Bronchial epithelial cell (primary cell): ENCODE data around the gene LLPH. TPM values are rescaled to one million over a fixed set of nuclear protein-coding genes. Genes with fewer than 3 reads are reported as not detected.

ENCODE experiments used
- DNase-seq: peaks from one replicate; pipeline ENCODE4 v3.0.0-alpha.2; 2010; ENCODE audit warnings: low read depth
- FAIRE-seq: peaks from 2 replicates; lab custom pipeline; 2011; peaks lifted over from hg19 to GRCh38; lab: Jason Lieb, UNC
- H3K27me3 ChIP-seq: 2 replicates; pipeline ENCODE4 v1.5.1; 2011; ENCODE audit warnings: low read length; ENCODE audit not compliant: control insufficient read depth, insufficient read depth
- H3K36me3 ChIP-seq: 2 replicates; pipeline ENCODE4 v1.5.1; 2011; ENCODE audit warnings: low read length; ENCODE audit not compliant: control insufficient read depth, insufficient read depth
- H3K4me3 ChIP-seq: 2 replicates; pipeline ENCODE4 v1.5.1; 2011; ENCODE audit warnings: mild to moderate bottlenecking, low read depth, low read length, control low read depth
- total RNA-seq: library from RNA; depleted of rRNA; stranded (reverse); fragments of >200 nt; gene quantifications from 2 replicates; pipeline ENCODE4 v1.2.1, GENCODE V29; 2014
- TF ChIP-seq, protein P1 (sequence below): IDR thresholded peaks from 2 replicates; pipeline ENCODE4 v1.5.1; 2011; ENCODE audit warnings: mild to moderate bottlenecking, moderate library complexity, low read length, control low read depth, inconsistent platforms; ENCODE audit not compliant: insufficient read depth, severe bottlenecking

The LLPH gene
- total RNA-seq, 1 donor from 2014 or later = 6.1 TPM

- no peak for FAIRE-seq
- no peaks in the 10 kb centered on the region for H3K36me3 ChIP-seq
- no peaks in the 10 kb centered on the region for H3K27me3 ChIP-seq
- no peak for DNase-seq
- H3K4me3 ChIP-seq = no peak overlapping the region
- TF ChIP-seq, protein P1, sequence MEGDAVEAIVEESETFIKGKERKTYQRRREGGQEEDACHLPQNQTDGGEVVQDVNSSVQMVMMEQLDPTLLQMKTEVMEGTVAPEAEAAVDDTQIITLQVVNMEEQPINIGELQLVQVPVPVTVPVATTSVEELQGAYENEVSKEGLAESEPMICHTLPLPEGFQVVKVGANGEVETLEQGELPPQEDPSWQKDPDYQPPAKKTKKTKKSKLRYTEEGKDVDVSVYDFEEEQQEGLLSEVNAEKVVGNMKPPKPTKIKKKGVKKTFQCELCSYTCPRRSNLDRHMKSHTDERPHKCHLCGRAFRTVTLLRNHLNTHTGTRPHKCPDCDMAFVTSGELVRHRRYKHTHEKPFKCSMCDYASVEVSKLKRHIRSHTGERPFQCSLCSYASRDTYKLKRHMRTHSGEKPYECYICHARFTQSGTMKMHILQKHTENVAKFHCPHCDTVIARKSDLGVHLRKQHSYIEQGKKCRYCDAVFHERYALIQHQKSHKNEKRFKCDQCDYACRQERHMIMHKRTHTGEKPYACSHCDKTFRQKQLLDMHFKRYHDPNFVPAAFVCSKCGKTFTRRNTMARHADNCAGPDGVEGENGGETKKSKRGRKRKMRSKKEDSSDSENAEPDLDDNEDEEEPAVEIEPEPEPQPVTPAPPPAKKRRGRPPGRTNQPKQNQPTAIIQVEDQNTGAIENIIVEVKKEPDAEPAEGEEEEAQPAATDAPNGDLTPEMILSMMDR = no peak
Measured at GRCh38 chr12:66168410-66168809, 37.9 kb upstream of the LLPH start.

GRCh38 chr12:66166561-66166960, 36.0 kb upstream of the LLPH start:
- DNase-seq (no peak), FAIRE-seq (no peak)
- Histone ChIP-seq H3K4me3 (no peak overlapping the region), H3K36me3 (no peaks in the 10 kb centered on the region), H3K27me3 (no peaks in the 10 kb centered on the region)
- TF ChIP-seq, protein P1 = no peak

GRCh38 chr12:66165141-66165540, 34.6 kb upstream of the LLPH start:
- DNase-seq = no peak
- Histone ChIP-seq H3K4me3 (no peak overlapping the region), H3K27me3 (no peaks in the 10 kb centered on the region), H3K36me3 (peaks cover 1% of the 10 kb centered on the region)
- TF ChIP-seq, protein P1 = no peak
- no peak for FAIRE-seq

DNA sequence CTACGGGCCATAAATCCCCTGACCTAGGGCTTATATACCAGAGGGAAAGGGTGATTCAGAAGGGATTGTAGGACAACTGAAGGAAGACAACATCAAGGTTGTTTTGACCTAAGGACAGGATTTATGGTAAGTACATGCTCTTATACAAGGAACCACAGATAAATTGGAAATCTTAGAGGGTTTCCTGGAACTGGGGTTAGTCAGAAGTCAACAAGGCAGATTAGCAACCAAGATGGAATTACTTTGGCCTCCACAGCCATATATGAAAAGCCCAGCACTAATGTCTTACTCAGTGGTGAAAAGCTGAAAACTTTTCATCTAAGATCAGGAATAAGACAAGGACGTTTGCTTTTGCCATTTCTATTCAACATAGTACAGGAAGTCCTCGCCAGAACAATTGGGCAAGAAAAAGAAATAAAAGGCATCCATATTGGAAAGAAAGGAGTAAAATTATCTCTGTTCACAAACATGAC, 33.8 kb upstream of the LLPH start:
- FAIRE-seq (no peak), DNase-seq (no peak)
- H3K36me3 ChIP-seq = peaks cover 1% of the 10 kb centered on the region
- TF ChIP-seq, protein P1 = no peak
- no peak overlapping the region for H3K4me3 ChIP-seq
- H3K27me3 ChIP-seq = no peaks in the 10 kb centered on the region

GRCh38 chr12:66163289-66163688, 32.7 kb upstream of the LLPH start:
- H3K27me3 ChIP-seq = no peaks in the 10 kb centered on the region
- peaks cover 1% of the 10 kb centered on the region for H3K36me3 ChIP-seq
- TF ChIP-seq, protein P1 = no peak
- FAIRE-seq = no peak
- DNase-seq = no peak
- H3K4me3 ChIP-seq = no peak overlapping the region

DNA sequence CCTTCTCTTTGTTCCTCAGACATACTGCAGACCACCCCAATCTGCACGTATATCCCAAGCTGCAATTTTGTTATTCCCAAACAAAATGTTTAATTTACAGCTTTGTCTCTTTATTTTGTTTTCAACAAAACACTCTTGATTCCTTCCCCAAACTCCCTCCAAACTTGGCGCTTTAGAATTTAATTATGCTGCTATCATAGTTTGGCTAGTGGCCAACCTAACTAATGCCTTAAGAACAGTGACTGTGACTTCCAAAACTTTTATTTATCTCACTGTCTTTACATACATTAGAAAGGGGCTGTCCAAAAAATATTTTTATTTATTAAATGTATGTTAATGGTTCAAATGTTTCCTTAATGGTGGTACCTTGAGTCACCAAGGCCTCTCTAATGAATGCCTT, 32.2 kb upstream of the LLPH start:
- H3K27me3 ChIP-seq = no peaks in the 10 kb centered on the region
- no peak overlapping the region for H3K4me3 ChIP-seq
- TF ChIP-seq, protein P1 = no peak
- peaks cover 1% of the 10 kb centered on the region for H3K36me3 ChIP-seq
- no peak for FAIRE-seq
- DNase-seq = no peak
